SKM-1 (cell line): ENCODE results near the gene PPM1N.

Experiments used
- DNase-seq: peaks from one replicate; lab custom pipeline; 2025; ENCODE audit not compliant: unreplicated experiment; lab: John Stamatoyannopoulos, UW

PPM1N gene, protein sequence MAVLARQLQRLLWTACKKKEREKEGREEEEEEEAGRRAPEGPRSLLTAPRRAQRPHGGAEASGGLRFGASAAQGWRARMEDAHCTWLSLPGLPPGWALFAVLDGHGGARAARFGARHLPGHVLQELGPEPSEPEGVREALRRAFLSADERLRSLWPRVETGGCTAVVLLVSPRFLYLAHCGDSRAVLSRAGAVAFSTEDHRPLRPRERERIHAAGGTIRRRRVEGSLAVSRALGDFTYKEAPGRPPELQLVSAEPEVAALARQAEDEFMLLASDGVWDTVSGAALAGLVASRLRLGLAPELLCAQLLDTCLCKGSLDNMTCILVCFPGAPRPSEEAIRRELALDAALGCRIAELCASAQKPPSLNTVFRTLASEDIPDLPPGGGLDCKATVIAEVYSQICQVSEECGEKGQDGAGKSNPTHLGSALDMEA

DNA sequence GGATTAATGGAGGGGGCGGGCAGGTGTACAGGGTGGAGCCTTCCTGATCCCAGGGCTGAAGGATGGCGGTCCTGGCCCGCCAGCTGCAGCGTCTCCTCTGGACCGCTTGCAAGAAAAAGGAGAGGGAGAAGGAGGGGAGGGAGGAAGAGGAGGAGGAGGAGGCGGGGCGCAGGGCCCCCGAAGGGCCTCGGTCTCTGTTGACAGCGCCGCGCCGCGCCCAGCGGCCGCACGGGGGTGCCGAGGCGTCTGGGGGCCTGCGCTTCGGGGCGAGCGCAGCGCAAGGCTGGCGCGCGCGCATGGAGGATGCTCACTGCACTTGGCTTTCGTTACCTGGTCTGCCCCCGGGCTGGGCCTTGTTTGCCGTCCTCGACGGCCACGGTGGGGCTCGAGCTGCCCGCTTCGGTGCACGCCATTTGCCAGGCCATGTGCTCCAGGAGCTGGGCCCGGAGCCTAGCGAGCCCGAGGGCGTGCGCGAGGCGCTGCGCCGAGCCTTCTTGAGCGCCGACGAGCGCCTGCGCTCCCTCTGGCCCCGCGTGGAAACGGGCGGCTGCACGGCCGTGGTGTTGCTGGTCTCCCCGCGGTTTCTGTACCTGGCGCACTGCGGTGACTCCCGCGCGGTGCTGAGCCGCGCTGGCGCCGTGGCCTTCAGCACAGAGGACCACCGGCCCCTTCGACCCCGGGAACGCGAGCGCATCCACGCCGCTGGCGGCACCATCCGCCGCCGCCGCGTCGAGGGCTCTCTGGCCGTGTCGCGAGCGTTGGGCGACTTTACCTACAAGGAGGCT lies at the start of gene PPM1N:
TSS of gene PPM1N (plus strand) at position 33 of the 785 bp plus-strand sequence. CDS start at position 63, 30 bp downstream.
- no peak for DNase-seq

DNA sequence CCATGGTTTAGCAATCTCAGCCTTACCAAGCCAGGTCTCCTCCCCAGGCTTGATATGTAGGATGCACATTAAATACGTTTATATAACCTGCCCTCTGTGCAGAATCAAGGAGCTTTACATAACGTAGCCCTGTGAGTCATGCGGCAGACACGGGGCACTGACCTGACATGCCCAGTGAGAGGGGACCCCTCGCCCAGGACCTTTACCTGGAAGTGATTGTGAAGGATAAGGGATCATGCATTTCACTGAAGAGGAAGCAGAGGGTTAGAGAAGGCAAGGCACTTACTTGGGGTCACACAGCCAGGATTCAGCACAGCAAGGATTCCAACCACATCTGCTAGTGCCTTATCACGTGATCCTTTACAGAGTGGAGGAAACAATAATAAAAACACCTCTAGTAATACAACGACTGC lies 49.4 kb upstream of the PPM1N start:
- no peak for DNase-seq

DNA sequence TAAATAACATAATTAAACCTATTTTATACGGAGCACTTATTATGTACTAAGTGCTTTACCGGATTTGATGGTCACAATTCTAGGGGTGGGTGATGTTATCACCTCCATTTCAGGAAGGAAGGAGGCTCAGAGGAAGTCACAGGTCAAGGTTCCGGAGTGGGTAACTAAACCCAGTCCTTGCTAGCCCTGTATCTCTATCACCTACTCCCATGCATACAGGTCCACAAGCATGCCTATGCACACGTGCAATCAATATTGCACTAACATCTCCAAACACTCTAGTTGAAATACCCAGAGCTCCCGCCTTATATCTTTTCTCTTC lies 48.3 kb upstream of the PPM1N start:
- DNase-seq: no peak

DNA sequence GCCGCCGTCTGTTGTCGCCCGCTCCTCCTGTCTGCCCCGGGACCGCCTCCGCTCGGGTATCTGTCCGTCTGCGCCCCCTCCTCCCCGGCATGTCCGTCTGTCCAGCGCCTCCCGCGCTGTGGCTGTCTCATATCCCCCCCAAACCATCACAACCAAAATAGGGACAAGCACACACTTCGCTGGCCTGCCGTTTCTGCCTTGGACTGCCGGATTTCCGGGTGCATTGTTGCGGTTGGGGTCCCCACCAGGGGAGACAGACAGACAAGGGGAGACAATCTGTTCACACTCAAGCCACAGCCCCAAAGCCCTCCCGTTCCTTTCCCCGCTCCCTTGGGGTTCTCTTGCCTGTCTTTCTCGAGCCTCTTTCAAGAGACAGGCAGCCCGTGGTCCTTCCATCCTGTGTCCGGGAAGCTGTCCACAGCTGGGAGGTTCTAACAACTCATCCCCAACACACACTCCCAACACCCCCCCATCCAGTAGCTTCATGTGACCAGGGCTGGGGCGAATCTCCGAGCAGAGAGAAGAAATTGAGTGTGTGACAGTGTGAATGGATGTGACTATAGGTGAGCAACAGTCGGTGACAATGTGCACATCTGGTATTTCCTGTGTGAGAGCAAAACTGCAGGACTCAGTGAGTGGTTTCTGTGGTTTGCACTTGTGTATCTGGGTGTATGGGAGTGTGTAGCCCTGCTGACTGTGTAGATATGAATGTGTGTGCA lies 47.0 kb upstream of the PPM1N start:
- DNase-seq: no peak

DNA sequence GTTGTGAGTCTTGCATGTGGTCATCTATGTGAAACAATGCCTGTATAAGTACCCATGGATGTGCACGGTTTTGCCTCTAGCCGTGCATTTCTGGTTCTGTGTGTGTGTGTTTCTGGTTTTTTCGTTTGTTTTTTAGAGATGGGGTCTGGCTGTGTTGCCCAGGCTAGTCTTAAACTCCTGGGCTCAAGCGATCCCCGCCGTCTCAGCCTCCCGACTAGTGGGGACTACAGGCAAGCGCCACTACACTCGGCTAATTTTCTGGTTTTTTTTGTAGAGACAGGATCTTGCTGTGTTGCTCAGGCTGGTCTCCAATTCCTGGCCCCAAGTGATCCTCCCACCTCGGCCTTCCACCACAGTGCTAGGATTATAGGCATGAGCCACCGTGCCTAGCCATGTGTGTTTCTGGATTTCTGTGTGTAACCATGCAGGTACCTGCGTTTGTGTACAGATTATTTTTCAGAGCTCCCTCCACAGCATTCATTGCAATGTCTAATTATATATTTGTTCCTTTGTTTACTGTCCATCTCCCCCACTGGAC lies 46.3 kb upstream of the PPM1N start:
- no peak for DNase-seq

DNA sequence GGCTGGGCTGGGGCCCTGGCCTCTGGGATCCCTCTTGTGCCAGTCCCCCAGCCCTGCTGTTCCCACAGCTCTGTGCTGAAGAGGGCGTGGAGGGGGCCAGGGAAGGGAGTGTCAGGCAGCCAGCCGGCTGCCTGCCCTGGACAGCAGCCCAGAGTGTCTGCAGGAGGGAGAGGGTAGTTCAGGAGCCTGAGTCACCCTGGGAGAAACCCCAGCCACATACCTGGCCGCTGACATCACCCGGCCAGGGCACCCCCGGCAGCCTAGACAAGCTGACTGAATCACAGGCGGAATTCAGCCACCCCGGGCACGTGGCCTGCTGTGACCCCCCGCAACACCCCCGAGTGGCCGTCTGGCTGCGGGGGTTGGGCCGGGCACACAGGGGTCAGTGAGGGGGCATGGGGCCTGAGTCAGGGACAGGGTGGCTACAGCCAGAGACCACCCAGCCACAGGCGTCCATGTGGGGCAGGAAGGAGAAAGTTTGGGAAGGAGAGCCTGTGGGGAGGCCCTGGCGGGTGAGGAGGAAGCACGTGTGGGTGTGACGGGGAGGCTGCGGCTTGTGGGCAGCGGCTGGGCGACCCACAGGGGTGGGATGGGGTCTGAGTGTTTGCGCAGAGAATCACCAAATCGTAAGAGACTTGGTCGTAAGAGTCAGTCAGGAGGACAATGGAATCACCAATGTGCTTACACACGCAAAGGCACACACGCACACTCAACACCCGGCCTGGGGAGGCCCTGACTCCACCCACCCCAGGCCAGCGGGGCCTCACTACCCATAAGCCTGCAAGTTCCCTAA lies 42.3 kb upstream of the PPM1N start:
- DNase-seq: peak; percentile 49

DNA sequence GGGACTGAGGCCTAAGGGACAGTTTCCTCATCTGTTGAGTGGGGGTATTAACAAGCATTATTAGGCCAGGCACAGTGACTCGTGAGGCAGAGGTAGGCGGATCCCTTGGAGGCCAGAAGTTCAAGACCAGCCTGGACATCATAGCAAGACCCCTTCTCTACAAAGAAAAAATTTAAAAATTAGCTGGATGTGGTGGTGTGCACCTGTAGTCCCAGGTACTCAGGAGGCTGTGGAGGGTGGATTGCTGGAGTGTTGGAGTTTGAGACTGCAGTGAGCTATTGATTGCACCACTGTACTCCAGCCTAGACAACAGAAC lies 41.8 kb upstream of the PPM1N start:
- DNase-seq: no peak

DNA sequence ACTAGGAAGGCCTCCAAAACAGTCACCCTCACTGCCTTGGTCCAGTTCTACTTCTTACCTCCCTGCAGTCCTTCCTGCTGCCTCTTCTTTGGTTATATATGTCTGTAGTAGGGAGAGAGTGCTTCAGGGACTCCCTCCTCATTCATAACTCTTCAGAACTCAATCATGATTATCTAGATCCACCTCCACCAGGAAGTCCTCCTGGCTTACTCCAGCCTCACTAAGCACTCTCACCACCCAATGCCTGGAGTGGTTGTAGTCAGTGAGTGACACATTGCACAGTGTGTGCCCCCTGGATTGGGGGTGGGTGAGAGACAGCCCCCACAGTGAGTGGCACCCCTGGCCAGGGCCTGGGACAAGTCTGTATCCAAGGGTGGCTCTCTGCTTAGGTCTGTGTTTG lies 40.5 kb upstream of the PPM1N start:
- no peak for DNase-seq

DNA sequence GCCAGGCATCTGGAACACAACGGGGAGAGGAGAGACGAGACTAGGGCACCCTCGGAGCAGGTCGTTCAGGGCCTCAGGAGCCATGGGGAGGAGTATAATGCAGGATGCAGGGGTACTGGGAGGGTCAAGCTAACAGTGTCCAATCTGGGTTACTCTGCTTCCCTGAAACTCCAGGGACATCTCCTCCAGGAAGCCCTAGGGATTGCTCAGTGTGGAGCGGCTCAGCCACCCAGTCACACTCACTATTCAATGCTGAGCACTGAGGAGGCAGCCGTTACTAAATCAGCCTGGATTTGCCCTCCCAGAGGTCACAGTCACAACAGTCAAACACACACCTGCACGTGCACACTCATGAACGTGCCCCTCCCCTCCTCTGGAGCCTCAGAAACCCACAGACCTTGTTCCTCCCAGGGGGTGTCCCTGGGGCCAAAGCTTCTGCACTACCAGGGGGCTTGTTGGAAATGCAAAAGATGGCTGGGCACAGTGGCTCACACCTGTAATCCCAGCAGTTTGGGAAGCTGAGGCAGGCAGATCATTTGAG lies 37.4 kb upstream of the PPM1N start:
- DNase-seq: no peak

DNA sequence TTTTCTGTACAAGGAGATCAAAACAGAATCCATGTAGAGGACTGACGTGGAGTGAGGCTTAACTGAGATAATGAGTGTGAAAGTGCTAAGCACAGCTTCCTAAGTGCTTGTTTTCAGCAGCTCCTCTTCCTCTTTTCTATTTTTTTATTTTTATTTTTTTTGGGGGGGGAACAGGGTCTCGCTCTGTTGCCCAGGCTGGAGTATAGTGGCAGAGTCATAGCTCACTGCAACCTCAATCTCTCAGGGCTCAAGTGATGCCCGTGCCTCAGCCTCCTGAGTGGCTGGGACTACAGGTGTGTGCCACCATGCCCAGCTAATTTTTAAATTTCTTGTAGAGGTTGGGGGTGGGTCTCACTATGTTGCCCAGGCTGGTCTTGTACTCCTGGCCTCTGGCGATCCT lies 36.1 kb upstream of the PPM1N start:
- DNase-seq: no peak

DNA sequence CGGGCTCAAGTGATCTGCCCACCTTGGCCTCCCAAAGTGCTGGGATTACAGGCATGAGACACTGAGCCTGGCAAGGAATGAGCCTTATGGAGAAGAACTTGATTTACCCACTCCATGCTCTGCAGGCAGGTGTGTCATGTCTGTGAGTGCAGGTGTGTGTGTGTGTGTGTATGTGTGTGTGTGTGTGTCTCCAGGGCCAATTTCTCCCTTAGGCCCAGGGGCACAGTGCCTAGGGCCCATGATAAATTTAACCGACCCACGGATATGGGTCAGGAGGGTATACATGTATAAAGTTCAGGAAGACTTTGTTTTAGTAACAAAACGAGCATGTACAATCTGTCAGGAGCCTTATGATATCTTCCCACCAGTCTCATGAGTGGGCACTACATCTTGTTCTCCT lies 35.0 kb upstream of the PPM1N start:
- DNase-seq: no peak

DNA sequence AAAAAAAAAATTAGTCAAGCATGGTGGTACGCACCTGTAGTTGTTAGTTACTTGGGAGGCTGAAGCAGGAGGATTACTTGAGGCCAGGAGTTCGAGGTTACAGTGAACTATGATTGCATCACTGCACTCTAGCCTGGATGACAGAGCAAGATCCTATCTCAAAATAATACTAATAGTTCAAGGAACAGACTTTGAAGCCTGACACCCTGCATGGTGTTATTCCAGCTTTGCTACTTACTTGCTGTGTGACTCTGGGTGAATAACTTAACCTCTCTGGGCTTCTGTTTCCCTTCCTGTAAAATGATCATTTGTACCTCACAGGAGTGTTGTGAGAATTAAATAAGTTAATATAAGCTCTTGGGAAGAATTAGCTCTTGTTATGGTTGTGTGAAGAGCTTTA lies 34.0 kb upstream of the PPM1N start:
- DNase-seq: no peak

DNA sequence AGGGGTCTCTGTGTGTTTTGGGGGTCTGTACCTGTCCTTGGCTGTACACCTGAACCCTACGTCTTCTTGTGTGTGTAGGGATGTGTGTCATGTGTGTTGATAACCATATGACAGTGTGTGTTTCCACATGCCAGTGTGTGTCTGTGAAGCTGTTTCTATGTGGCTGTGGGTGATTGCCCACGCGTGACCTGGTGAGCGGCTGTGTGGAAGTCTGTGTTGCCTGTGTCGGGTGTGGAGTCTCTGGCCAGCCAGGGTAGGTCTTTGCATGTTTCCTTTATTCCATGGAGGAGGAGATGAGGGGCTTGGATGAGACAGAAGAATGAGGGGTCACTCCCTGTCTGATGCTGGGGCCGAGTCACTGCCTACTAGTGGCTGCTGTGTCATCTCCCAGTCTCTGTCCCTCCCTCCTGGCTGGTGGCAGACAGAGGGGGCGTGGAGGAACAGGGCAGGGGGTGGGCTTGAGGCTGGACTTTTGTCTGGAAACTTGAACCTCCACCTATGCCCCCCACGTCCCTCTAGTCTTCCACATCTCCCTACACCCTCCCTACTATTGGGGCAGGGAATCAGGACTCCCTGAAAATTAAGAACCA lies 33.3 kb upstream of the PPM1N start:
- DNase-seq: no peak

DNA sequence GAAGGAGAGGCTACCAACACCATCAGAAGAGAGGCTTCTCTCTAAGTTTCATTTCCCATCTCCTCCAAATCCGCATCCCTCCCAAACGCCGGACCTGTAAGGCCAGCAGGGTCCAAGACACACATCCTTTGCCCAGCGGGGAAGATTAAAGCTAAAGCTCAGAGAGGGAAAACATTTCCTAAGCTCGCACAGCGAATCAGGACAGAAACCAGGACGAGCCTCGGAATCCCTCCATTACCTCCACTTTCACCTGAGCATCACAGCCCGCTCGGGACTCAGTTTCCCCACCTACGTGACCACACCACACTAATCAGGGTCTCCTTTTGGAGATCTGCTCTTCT lies 31.2 kb upstream of the PPM1N start:
- no peak for DNase-seq

DNA sequence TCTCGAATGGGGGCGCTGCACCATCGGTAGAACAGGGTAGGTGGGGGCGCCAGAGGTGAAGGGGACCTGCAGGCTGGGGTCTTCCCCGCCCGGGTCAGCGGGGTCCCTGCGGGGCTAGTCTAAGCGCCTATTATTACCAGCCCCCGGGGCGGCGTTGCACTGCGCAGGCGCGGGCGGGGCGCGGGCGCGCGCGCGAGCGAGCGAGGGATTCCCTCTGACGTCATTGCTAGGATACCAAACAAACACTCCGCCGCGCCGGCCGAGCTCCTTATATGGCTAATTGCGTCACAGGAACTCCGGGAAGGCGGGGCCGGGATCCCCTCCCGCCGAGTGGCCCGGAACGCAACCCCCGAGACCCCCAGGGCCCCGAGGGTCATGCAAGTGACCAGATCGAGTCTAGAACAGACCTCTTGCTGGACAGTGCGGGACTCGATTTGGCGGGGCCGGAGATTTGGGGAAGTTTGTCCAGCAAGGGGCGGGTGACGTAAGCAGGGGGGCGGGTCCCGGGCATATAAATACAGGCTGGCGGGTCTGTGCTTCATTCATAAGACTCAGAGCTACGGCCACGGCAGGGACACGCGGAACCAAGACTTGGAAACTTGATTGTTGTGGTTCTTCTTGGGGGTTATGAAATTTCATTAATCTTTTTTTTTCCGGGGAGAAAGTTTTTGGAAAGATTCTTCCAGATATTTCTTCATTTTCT lies 30.6 kb upstream of the PPM1N start, which contains the start of gene FOSB:
TSS of gene FOSB (plus strand) at position 541 of the 703 bp plus-strand sequence. CDS start 591 bp downstream, outside the sequence.
- peak; percentile 74 for DNase-seq

DNA sequence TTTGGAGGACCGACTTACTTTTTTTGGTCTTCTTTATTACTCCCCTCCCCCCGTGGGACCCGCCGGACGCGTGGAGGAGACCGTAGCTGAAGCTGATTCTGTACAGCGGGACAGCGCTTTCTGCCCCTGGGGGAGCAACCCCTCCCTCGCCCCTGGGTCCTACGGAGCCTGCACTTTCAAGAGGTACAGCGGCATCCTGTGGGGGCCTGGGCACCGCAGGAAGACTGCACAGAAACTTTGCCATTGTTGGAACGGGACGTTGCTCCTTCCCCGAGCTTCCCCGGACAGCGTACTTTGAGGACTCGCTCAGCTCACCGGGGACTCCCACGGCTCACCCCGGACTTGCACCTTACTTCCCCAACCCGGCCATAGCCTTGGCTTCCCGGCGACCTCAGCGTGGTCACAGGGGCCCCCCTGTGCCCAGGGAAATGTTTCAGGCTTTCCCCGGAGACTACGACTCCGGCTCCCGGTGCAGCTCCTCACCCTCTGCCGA lies 30.0 kb upstream of the PPM1N start:
- no peak for DNase-seq

DNA sequence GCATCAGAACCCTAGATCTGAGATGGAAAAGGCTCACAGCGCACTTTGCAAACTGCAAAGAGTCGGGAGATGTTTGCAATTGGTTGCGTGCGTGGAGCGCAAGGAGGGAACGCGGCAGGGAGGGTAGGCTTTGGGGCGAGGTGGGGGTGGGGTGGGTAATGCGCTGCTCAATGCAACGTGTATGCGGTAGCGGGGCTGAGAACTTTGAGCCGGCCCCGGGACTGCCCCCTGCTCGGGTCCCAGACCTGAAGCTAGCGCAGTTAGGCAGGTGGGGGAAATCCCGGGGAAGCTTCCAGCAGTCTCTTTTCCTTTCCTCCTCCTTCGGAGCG lies 29.5 kb upstream of the PPM1N start:
- no peak for DNase-seq

DNA sequence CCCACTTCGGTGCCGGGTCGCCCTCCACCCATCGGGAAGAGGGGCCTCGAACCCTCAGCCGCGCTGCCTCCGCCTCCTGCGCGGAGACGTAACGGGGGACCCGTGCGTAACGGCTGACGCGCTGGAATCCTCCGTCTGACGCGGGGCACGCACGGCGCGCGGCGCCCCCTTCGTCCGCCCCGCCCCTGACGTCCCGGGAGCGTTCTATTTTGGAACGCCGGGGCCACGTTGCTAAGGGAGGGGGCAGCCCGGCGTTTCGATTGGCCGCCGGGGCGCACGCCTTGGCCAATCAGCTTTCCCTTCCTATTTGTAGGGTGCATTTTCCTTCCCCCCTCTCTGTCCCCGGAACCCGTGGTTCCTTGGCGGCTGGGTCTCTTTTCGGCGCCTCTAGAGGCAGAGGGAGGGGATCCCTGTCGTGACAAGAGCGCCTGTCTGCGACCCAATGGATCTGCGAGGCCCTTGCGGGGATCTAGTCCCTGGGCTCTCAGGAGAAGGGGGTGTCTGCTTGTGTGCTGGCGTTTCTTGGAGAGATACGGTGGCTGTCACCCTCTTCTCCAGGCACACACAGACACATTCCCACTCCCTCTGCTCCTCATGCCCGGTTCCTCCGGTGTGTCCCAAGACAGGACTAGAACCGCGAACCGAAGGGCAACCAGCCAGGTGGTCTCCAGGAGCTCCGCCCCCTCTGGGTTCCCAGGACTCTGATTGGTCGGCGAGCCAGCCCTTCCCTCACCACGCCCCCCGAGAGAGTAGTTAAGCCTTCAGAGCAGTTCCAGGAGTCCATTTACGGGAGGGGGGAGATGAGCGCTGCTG lies 28.9 kb upstream of the PPM1N start:
- peak; percentile 57 for DNase-seq
